Activated CD8-positive, alpha-beta T cell treated with anti-CD3 and anti-CD28 coated beads for 36 hours (primary cell): ENCODE results near the gene DNM3. TPM values are rescaled to one million over a fixed set of nuclear protein-coding genes. Genes with fewer than 3 reads are reported as not detected.
"Not testable (repeated sequence)": the region's sequence is repeated elsewhere in the genome, so short reads cannot be mapped to it uniquely, and the experiment has no call there.

Experiments used
- ATAC-seq: fragments of 200-7000 bp; cut with Tn5 transposase; one replicate; pipeline ENCODE4 v1.10.0; 2021; ENCODE audit warnings: mild to moderate bottlenecking, moderate library complexity
- CTCF ChIA-PET: fragments of 350-600 bp; sonication (Branson Sonifier 250); formaldehyde crosslinking; loops from one replicate; lab custom pipeline; 2021; ENCODE audit warnings: antibody characterized with exemption; lab: Charles Lee
- POLR2A ChIA-PET: fragments of 350-600 bp; sonication (Branson Sonifier 250); formaldehyde crosslinking; loops from one replicate; lab custom pipeline; 2021; ENCODE audit warnings: antibody characterized with exemption; lab: Charles Lee
- DNase-seq: peaks from one replicate; pipeline ENCODE4 v3.0.0-alpha.2; 2020
- H3K27ac Mint-ChIP-seq: one replicate; pipeline ENCODE4 v1.8.0; 2021; ENCODE audit warnings: mild to moderate bottlenecking, mixed read lengths
- H3K27me3 Mint-ChIP-seq: one replicate; pipeline ENCODE4 v1.8.0; 2021; ENCODE audit warnings: mixed read lengths
- H3K36me3 Mint-ChIP-seq: one replicate; pipeline ENCODE4 v1.8.0; 2021; ENCODE audit warnings: low read depth, mixed read lengths
- H3K4me1 Mint-ChIP-seq: one replicate; pipeline ENCODE4 v1.8.0; 2021; ENCODE audit warnings: low read depth, mixed read lengths
- H3K4me3 Mint-ChIP-seq: one replicate; pipeline ENCODE4 v1.8.0; 2021; ENCODE audit warnings: mild to moderate bottlenecking, moderate library complexity, mixed read lengths
- H3K9me3 Mint-ChIP-seq: one replicate; pipeline ENCODE4 v1.8.0; 2021; ENCODE audit warnings: mixed read lengths
- CTCF ChIP-seq: fragments of 200-600 bp; IDR thresholded peaks from one replicate; pipeline ENCODE4 v1.8.0; 2022; ENCODE audit warnings: antibody characterized with exemption, mild to moderate bottlenecking
- intact Hi-C: fragments of 100-400 bp; cut with micrococcal nuclease; formaldehyde crosslinking; loops from one replicate; pipeline ENCODE4 v1.10.0; 2022
- total RNA-seq, 2 experiments: library from RNA; stranded (reverse); gene quantifications; one replicate each; pipeline ENCODE4 v1.2.3, GENCODE V29; 2021

DNM3 gene
- total RNA-seq, 2 experiments from 2014 or later = 0.58 to 1.1 TPM

DNA sequence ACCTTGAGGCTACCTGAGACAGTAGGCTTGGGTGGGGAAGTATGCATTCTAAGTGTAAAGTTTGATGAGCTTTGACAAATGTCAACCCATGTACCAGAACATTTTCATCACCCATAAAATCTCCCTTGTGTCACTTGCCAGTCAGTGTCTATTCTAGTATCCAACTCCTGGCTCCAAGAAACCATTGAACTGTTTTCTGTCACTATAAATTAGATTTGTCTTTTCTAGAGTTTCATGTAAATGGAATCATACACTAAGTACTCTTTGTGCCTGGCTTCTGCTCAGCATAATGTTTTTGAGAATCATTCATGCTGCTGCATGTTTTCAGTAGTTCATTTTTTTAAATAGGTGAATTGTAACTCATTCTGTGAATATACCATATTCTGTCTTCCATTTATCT is 165.4 kb downstream of the DNM3 start:
- intact Hi-C loops = loop anchor here (10.0 kb wide), 1 partner anchor 388 kb away; no protein-coding TSS in a partner anchor
- Mint-ChIP-seq H3K27me3 (no peaks in the 10 kb centered on the region), H3K9me3 (peaks cover 5% of the 10 kb centered on the region), H3K36me3 (no peaks in the 10 kb centered on the region), H3K4me3 (no peak overlapping the region), H3K4me1 (no peaks in the 10 kb centered on the region), H3K27ac (no peak overlapping the region)
- no peak for TF ChIP-seq CTCF
- CTCF ChIA-PET = interaction anchor here (2.0 kb wide), 1 partner anchor 362 kb away, joined by 4 read pairs; no protein-coding TSS in a partner anchor
- POLR2A ChIA-PET = no interaction called here
- ATAC-seq = no peak
- no peak for DNase-seq

- CTCF ChIA-PET = interaction anchor here (0.9 kb wide), 1 partner anchor 16 kb away, joined by 3 read pairs; no protein-coding TSS in a partner anchor
- ATAC-seq = no peak
- H3K27ac Mint-ChIP-seq = no peak overlapping the region
- H3K4me1 Mint-ChIP-seq = no peaks in the 10 kb centered on the region
- no peaks in the 10 kb centered on the region for H3K36me3 Mint-ChIP-seq
- intact Hi-C loops = no loop called here
- peaks cover 3% of the 10 kb centered on the region for H3K27me3 Mint-ChIP-seq
- POLR2A ChIA-PET = no interaction called here
- TF ChIP-seq CTCF = no peak
- H3K4me3 Mint-ChIP-seq = no peak overlapping the region
- H3K9me3 Mint-ChIP-seq = no peaks in the 10 kb centered on the region
- no peak for DNase-seq
Observed at GRCh38 chr1:172018727-172019311, 177.5 kb downstream of the DNM3 start.

DNA sequence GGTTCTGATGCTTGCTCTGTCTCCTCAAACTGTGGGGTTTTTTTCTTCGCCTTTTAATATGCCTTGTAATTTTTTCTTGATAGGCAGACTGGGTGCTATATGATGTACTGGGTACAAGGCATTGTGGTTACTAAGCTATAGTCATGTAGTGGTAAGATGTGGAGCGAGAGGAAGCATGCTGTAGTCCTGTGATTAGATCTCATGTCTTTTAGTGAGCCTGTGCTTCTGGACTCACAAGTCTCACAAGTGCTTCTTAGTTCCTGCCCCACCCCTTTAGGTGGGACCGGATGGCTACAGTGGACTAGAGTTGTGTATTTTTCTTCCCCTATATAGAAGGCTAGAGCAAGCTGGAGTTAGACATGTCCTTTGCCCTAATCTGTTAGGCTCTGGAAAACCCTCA is 178.7 kb downstream of the DNM3 start:
- CTCF ChIA-PET = no interaction called here

GRCh38 chr1:172024516-172024915 is 183.2 kb downstream of the DNM3 start:
- Mint-ChIP-seq H3K9me3 (no peaks in the 10 kb centered on the region), H3K4me3 (no peak overlapping the region), H3K36me3 (no peaks in the 10 kb centered on the region), H3K4me1 (no peaks in the 10 kb centered on the region), H3K27me3 (peaks cover 3% of the 10 kb centered on the region), H3K27ac (no peak overlapping the region)
- ChIA-PET POLR2A (no interaction called here), CTCF (interaction anchor here (0.7 kb wide), 1 partner anchor 22 kb away, joined by 3 read pairs; no protein-coding TSS in a partner anchor)
- no peak for ATAC-seq
- intact Hi-C loops = no loop called here
- no peak for TF ChIP-seq CTCF
- no peak for DNase-seq

More for the DNA sequence above, 178.7 kb downstream of the DNM3 start:
- ATAC-seq (no peak), DNase-seq (no peak)
- Mint-ChIP-seq H3K36me3 (no peaks in the 10 kb centered on the region), H3K4me1 (no peaks in the 10 kb centered on the region), H3K27me3 (peaks cover 3% of the 10 kb centered on the region), H3K27ac (no peak overlapping the region), H3K4me3 (no peak overlapping the region), H3K9me3 (no peaks in the 10 kb centered on the region)
- TF ChIP-seq CTCF = no peak
- intact Hi-C loops = no loop called here
- POLR2A ChIA-PET = no interaction called here

- ATAC-seq, intact Hi-C loops, H3K27me3 Mint-ChIP-seq, H3K9me3 Mint-ChIP-seq, H3K36me3 Mint-ChIP-seq, DNase-seq, H3K4me3 Mint-ChIP-seq, H3K4me1 Mint-ChIP-seq, H3K27ac Mint-ChIP-seq, POLR2A ChIA-PET: not testable (repeated sequence)
- CTCF ChIA-PET = interaction anchor here (0.7 kb wide), 1 partner anchor 23 kb away, joined by 3 read pairs; no protein-coding TSS in a partner anchor
Observed at GRCh38 chr1:172024944-172025738, 183.8 kb downstream of the DNM3 start.
